Activated T-cell treated with anti-CD3 and anti-CD28 coated beads, Interleukin-2, amount 50 U/mL, for 72 hours (primary cell): ENCODE measurements around the gene OR6S1. TPM values are rescaled to one million over a fixed set of nuclear protein-coding genes. Genes with fewer than 3 reads are reported as not detected.
"Not testable (repeated sequence)": the region's sequence is repeated elsewhere in the genome, so short reads cannot be mapped to it uniquely, and the experiment has no call there.

Source experiments
- ATAC-seq, 2 donors: fragments of 150-1000 bp; cut with Tn5 transposase; replicated peaks in 1 of 2; 2 replicates each; pipeline ENCODE4 v1.10.0; 2021; ENCODE audit warnings: moderate library complexity in 2 of 2, mild to moderate bottlenecking in 1 of 2
- DNase-seq, 2 donors: peaks; one replicate each; pipeline ENCODE4 v3.0.0; 2021 to 2022; ENCODE audit warnings: mixed read lengths in 1 of 2
- H3K27ac Mint-ChIP-seq: one replicate; pipeline ENCODE4 v1.8.0; 2022; ENCODE audit warnings: mild to moderate bottlenecking, moderate library complexity, mixed read lengths
- H3K27me3 Mint-ChIP-seq: one replicate; pipeline ENCODE4 v1.8.0; 2022; ENCODE audit warnings: low read depth, mixed read lengths
- H3K36me3 Mint-ChIP-seq, 2 donors: one replicate each; pipeline ENCODE4 v1.8.0; 2022; ENCODE audit warnings: mixed read lengths in 2 of 2, mild to moderate bottlenecking in 1 of 2; ENCODE audit not compliant: insufficient read depth in 2 of 2
- H3K4me1 Mint-ChIP-seq: one replicate; pipeline ENCODE4 v1.8.0; 2022; ENCODE audit warnings: low read depth, mixed read lengths
- H3K4me3 Mint-ChIP-seq, 2 donors: one replicate each; pipeline ENCODE4 v1.8.0; 2022; ENCODE audit warnings: mild to moderate bottlenecking in 2 of 2, mixed read lengths in 2 of 2, moderate library complexity in 2 of 2
- H3K9me3 Mint-ChIP-seq, 2 donors: one replicate each; pipeline ENCODE4 v1.8.0; 2022; ENCODE audit warnings: mixed read lengths in 2 of 2
- total RNA-seq, 2 donors: library from RNA; stranded (reverse); gene quantifications; one replicate each; pipeline ENCODE4 v1.2.3, GENCODE V29; 2022

Gene OR6S1
- total RNA-seq, 2 donors from 2014 or later, result not detected

DNA sequence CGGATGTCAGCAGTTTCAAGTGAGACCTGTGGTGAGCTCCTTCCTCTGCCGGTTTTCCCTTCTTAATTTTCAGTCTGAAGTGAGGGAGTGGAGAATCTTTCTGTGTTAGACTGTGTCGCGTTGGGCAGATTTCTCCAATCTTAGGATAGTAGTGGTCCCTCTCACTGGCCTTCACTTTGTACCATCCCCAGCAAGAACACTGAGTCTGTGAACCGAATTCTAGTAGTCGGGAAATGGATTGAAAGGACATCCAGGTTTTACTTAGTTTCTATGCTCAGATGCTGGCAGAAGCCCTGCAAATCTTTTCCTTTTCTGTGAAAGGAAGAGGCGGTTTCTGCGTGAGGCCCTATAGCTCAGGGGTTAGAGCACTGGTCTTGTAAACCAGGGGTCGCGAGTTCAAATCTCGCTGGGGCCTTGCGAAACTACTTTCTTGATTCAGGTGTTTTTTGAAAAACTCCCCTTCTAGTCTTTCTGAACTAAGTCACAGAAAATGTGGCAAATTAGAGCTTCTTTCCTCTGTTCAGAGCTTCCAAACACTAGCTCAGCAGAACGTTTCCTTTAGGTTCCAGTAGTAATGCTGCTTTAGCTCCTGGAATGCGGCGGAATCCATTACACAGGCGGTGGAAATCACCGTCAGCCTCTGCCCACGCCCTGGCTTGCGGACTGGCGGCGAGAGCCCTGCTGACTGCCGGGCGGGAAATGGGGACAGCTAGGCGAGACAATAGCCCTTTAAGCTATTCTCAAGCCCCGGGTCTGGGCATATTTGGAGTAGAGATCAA is 40.0 kb upstream of the OR6S1 start:
- Mint-ChIP-seq H3K27me3 (no peaks in the 10 kb centered on the region), H3K9me3 (no peaks in the 10 kb centered on the region), H3K4me1 (peaks cover 8% of the 10 kb centered on the region), H3K4me3 (no peak overlapping the region), H3K27ac (no peak overlapping the region), H3K36me3 (no peaks in the 10 kb centered on the region)
- DNase-seq (peak; percentile 82 to 87), ATAC-seq (peak; percentile 19)

DNA sequence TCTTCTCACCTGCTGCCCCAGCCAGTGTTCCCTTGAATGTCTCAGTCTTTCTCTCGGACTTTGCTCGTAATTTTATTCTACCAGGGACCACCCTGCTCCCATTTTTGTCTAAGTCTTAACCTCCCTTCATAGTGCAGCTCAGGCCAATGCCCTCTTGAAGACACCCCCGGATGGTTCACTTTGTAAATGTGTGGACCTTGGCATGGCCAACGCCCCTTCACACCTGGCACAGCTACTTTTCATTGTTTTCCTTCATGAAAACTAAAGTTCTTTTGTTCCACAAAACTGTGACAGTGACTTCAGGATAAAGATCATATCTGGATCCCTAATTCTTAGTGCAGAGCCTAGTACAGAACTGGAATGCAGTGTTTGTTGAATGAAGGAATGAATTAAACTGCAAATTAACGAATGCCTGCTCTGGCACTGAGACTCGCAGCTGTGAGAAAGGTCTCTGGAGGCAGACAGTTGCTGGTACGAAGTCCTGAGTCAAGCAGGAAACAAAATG is 39.4 kb upstream of the OR6S1 start:
- Mint-ChIP-seq H3K9me3 (no peaks in the 10 kb centered on the region), H3K27ac (no peak overlapping the region), H3K4me3 (no peak overlapping the region), H3K27me3 (no peaks in the 10 kb centered on the region), H3K36me3 (no peaks in the 10 kb centered on the region), H3K4me1 (peaks cover 15% of the 10 kb centered on the region)
- DNase-seq (peak in 1 of 2 donors; percentile 52), ATAC-seq (no peak)

DNA sequence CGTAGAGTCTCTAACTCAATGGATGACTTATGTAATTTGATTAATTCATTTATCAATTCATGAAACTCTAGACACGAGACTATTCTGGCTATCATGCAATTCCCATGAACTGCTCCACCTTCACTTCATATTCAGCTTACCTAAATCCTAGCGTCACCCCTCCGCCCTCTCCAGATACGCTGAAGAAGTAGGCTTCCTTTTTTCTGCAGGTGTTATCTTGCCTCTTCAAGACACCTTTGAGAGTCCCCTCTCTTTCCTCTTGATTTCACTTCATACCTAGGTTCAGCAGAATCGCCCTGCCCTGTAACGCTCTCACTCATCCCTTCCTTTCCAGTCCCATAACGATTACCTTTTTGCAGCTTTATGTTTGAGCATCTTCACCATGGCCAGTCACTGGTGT is 38.9 kb upstream of the OR6S1 start:
- Mint-ChIP-seq H3K4me1 (peaks cover 20% of the 10 kb centered on the region), H3K27ac (no peak overlapping the region), H3K9me3 (no peaks in the 10 kb centered on the region), H3K27me3 (no peaks in the 10 kb centered on the region), H3K4me3 (no peak overlapping the region), H3K36me3 (no peaks in the 10 kb centered on the region)
- ATAC-seq, result no peak
- DNase-seq, result no peak

DNA sequence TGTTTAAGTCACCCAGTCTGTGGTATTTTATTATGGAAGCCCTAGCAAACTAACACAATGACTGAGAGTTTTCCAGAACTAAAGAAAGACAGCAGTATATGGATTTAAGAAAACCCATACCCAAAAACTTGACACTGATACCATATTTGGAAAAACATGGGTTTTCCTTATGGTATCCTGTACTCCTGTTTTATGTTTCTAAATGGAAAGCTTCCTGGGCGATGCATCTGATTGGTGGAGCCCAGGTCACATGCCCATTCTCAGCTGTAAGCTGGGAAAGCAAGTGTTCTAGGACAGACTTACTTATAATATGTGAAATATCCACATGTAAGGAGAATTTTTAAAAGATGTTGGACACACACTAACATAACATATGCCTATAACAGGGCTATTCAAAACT is 38.4 kb upstream of the OR6S1 start:
- ATAC-seq, result no peak
- Mint-ChIP-seq H3K9me3 (no peaks in the 10 kb centered on the region), H3K4me3 (no peak overlapping the region), H3K4me1 (peaks cover 19% of the 10 kb centered on the region), H3K27me3 (no peaks in the 10 kb centered on the region), H3K27ac (no peak overlapping the region), H3K36me3 (no peaks in the 10 kb centered on the region)
- DNase-seq, result no peak

DNA sequence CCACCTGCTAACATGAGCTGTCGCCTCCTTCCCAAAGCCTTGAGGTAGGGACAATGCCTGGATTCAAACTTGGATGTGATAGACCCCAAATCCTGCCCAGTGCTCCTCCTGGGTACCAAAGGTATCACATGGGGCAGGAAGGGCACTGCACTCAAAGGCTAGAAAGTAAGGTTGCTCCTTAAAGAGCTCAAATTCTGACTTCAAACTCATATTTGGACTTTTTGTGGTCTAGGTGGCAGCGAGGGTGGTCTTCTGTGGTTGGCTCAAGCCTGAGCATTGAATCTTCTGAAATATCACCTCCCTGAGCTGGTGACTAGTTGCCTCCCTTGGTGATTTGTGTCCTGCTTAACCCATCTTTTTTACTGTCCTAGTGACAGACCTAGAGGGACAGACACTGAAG is 34.6 kb upstream of the OR6S1 start:
- no peak for DNase-seq
- ATAC-seq, result peak; percentile 29 to 49
- no peaks in the 10 kb centered on the region for H3K36me3 Mint-ChIP-seq
- H3K27ac Mint-ChIP-seq, result no peak overlapping the region
- H3K4me1 Mint-ChIP-seq, result peaks cover 23% of the 10 kb centered on the region
- H3K27me3 Mint-ChIP-seq, result no peaks in the 10 kb centered on the region
- H3K9me3 Mint-ChIP-seq, result no peaks in the 10 kb centered on the region
- H3K4me3 Mint-ChIP-seq, result peak overlapping the region in 1 of 2 donors; percentile 37

DNA sequence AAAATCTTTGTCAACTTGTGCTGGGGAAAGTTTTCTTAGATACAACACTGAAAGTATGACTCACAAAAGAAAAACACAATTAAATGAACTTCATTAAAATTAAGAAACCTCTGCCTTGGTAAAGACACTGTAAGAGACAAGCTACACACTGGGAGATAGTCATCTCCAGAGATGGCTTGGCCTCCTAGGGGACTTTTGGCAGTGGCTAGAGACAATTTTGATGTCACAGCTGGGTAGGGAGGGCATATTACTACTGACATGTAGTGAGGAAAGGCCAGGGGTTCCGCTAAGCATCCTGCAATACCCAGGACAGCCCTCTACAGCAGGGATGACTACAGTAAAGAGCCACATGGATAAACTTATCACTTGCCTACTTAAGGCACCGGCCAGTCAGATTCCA is 34.2 kb upstream of the OR6S1 start:
- DNase-seq (peak in 1 of 2 donors; percentile 47), ATAC-seq (peak; percentile 92)
- Mint-ChIP-seq H3K4me3 (peak overlapping the region in 1 of 2 donors; percentile 37), H3K4me1 (peaks cover 23% of the 10 kb centered on the region), H3K27ac (no peak overlapping the region), H3K27me3 (no peaks in the 10 kb centered on the region), H3K36me3 (no peaks in the 10 kb centered on the region), H3K9me3 (no peaks in the 10 kb centered on the region)

DNA sequence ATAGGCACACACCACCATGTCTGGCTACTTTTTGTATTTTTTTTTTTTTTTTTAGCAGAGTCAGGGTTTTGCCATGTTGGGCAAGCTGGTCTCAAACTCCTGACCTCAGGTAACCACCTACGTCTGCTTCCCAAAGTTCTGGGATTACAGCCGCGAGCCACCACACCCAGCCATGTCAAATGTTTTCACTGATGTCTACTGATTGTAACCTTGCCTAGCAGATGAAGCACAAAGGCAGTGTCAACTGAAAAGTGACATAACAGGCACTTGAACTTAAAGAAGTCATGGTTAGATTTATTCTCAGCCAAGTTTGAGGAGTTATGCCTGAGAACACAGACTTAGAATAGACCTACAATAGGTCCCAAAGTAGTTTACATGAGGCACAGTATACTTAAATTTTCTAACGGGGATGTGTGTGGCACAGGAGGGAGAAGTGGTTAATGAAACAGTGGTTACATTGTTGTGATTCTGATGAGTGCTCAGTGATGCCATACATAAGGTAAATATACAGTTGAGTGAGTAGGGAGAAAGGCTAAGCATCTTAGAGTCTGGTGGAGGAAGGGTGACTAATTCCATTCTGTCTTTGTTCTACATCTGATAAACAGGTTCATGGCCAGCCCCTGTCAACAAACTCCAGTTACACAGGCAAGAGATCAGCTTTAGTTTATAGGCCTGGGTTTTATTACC is 30.2 kb upstream of the OR6S1 start:
- DNase-seq (no peak), ATAC-seq (peak in 1 of 2 donors; percentile 25)
- H3K27ac Mint-ChIP-seq, result no peak overlapping the region
- H3K4me1 Mint-ChIP-seq, result peaks cover 42% of the 10 kb centered on the region
- H3K4me3 Mint-ChIP-seq, result no peak overlapping the region
- no peaks in the 10 kb centered on the region for H3K36me3 Mint-ChIP-seq
- peaks cover 5 to 6% of the 10 kb centered on the region in 2 donors for H3K9me3 Mint-ChIP-seq
- H3K27me3 Mint-ChIP-seq, result no peaks in the 10 kb centered on the region

DNA sequence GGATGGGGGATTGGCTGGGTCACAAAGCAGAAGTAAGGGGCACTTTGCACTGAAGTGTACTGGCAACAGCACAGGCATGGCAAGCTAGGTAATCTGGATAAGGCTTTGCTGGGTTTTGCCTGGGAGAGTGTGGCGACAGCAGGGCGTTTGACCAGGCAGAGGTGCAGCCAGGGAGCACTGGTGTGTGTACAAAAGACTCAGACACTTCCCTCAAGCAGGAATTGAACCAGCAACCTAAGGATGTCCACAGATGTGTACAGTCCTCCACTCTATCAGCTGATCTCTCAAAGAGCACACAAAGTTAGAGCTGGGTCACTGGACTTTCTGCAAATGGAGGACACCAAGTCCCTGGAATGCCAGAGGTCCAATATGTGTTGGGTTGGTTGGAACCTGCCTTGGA is 27.5 kb upstream of the OR6S1 start:
- Mint-ChIP-seq H3K36me3 (no peaks in the 10 kb centered on the region), H3K9me3 (peaks cover 5 to 6% of the 10 kb centered on the region in 2 donors), H3K4me1 (peaks cover 39% of the 10 kb centered on the region), H3K27me3 (peaks cover 12% of the 10 kb centered on the region), H3K4me3 (no peak overlapping the region), H3K27ac (no peak overlapping the region)
- DNase-seq (no peak), ATAC-seq (no peak)

DNA sequence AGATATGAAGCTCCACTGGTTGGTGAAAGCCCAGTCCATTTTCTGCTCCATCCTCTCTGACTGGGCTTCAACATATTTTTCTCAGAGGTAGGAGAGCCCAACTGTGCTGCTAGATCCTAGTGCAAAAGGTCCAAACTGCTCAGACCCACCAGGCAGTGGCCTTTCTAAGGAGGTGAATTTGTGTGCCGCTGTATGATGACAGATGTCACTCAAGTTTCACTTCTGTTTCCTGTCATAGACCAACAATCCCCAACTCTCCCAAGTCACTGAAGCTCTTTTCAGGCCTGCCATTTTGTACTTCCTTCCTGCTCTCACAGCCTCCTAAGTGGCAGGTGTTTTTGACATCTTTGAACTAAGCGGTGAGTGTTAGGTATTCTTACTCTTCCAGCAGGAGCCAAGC is 26.5 kb upstream of the OR6S1 start:
- H3K27ac Mint-ChIP-seq, result peak overlapping the region; percentile 86
- H3K4me1 Mint-ChIP-seq, result peaks cover 49% of the 10 kb centered on the region
- H3K9me3 Mint-ChIP-seq, result peaks cover 5 to 6% of the 10 kb centered on the region in 2 donors
- peak; percentile 83 to 86 for ATAC-seq
- H3K4me3 Mint-ChIP-seq, result peak overlapping the region; percentile 62 to 63
- peaks cover 22% of the 10 kb centered on the region for H3K27me3 Mint-ChIP-seq
- peak; percentile 44 to 46 for DNase-seq
- H3K36me3 Mint-ChIP-seq, result no peaks in the 10 kb centered on the region

DNA sequence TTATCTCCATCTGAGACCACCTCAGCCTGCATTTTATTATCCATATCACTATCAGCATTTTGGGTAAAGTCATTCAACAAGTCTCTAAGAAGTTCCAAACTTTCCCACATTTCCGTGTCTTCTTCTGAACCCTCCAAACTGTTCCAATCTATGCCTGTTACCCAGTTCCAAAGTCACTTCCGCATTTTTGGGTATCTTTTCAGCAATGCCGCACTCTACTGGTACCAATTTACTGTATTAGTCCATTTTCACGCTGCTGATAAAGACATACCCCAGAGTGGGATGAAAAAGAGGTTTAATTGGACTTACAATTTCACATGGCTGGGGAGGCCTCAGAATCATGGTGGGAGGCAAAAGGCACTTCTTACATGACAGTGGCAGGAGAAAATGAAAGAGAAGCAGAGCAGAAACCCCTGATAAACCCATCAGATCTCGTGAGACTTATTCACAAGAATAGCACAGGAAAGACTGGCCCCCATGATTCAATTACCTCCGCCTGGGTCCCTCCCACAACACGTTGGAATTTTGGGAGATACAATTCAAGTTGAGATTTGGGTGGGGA is 25.0 kb upstream of the OR6S1 start:
- not testable (repeated sequence) for H3K4me3 Mint-ChIP-seq, ATAC-seq, DNase-seq, H3K36me3 Mint-ChIP-seq, H3K9me3 Mint-ChIP-seq, H3K27ac Mint-ChIP-seq
- peaks cover 49% of the 10 kb centered on the region for H3K4me1 Mint-ChIP-seq
- peaks cover 28% of the 10 kb centered on the region for H3K27me3 Mint-ChIP-seq

DNA sequence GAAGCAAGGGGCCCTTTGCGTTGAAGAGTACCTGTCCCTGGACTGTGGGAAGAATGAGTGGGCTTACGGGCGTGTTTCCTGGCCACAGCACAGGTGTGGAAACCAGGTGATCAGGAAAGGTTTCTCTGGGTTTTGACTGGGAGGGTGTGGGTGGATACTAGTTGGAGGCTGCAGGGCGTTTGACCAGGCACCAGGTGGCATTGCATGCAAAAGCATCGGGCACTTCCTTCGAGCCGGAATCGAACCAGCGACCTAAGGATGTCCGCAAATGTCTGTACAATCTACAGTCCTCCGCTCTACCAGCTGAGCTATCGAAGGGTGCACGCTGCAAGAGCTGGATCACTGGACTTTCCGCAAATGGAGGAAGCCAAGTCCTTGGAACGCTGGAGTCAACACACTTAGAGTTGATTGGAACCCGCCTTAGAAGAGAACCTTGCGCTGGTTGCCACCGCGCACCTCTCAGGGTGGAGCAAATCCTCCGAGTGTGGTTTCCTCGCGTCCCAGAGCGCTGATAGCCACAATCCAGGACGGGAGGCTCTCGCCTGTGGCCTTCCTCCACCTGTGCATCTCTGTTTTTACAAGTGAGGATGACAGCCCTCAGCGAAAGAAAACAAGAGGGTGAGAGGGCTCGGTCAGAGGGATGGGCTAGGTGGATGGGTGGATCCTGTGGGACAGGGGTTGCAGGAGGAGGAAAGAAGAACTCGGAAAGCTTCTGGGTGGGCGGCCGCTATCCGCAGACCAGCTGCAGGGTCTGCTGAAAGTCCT is 21.7 kb upstream of the OR6S1 start:
- peaks cover under 1 to 3% of the 10 kb centered on the region in 2 donors for H3K9me3 Mint-ChIP-seq
- peak; percentile 83 to 86 for DNase-seq
- peaks cover 43% of the 10 kb centered on the region for H3K27me3 Mint-ChIP-seq
- H3K36me3 Mint-ChIP-seq, result no peaks in the 10 kb centered on the region
- H3K4me1 Mint-ChIP-seq, result peaks cover 41% of the 10 kb centered on the region
- H3K27ac Mint-ChIP-seq, result peak overlapping the region; percentile 61
- peak overlapping the region; percentile 89 for H3K4me3 Mint-ChIP-seq
- peak; percentile 84 to 87 for ATAC-seq

DNA sequence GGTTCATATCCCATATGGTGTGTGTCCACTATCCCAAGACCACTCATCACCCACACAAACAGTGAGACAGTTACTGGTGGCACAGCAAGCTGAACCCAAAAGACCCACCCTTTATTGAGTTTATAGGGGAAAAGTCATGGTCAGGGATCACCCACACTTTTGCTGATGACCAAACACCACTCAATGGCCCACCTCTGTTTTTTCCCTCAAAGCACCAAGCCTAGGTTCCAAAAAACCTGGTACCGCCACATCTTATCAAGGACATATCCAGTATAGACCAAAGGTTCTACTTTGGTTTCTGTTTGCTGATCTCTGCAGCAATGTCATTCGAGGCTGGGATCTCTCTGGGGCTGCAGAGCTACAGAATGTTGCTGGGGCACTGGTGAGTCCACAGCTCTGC is 19.7 kb upstream of the OR6S1 start:
- no peaks in the 10 kb centered on the region for H3K36me3 Mint-ChIP-seq
- no peaks in the 10 kb centered on the region for H3K9me3 Mint-ChIP-seq
- peaks cover 39% of the 10 kb centered on the region for H3K4me1 Mint-ChIP-seq
- H3K27me3 Mint-ChIP-seq, result peaks cover 61% of the 10 kb centered on the region
- DNase-seq (no peak), ATAC-seq (no peak)
- H3K4me3 Mint-ChIP-seq, result no peak overlapping the region
- H3K27ac Mint-ChIP-seq, result no peak overlapping the region
